Activated CD4-positive, CD25-positive, alpha-beta regulatory T cell treated with anti-CD3 and anti-CD28 coated beads, Interleukin-2, amount 50 U/mL, for 24 hours (primary cell): ENCODE results near the gene SF3A2.

ENCODE experiments used
- ATAC-seq, 2 donors: fragments of 150-1000 bp; cut with Tn5 transposase; one replicate each; pipeline ENCODE4 v1.10.0; 2021; ENCODE audit warnings: mild to moderate bottlenecking in 1 of 2, moderate library complexity in 1 of 2

SF3A2 gene

GRCh38 chr19:2226840-2227360 lies 9.7 kb upstream of the SF3A2 start:
- no peak for ATAC-seq

GRCh38 chr19:2227415-2228156 lies 9.0 kb upstream of the SF3A2 start:
- no peak for ATAC-seq

GRCh38 chr19:2228157-2229030 lies 8.2 kb upstream of the SF3A2 start:
- no peak for ATAC-seq

GRCh38 chr19:2229103-2230032 lies 7.3 kb upstream of the SF3A2 start:
- ATAC-seq: no peak

GRCh38 chr19:2230033-2230531 lies 6.5 kb upstream of the SF3A2 start:
- no peak for ATAC-seq

GRCh38 chr19:2230807-2231533 lies 5.7 kb upstream of the SF3A2 start:
- no peak for ATAC-seq

GRCh38 chr19:2231621-2232221 lies 4.9 kb upstream of the SF3A2 start:
- no peak for ATAC-seq

- no peak for ATAC-seq
Measured at GRCh38 chr19:2232286-2233151, 4.1 kb upstream of the SF3A2 start.

GRCh38 chr19:2233601-2234280 lies 2.9 kb upstream of the SF3A2 start:
- ATAC-seq: no peak

GRCh38 chr19:2234996-2235380 lies 1.6 kb upstream of the SF3A2 start:
- no peak for ATAC-seq

GRCh38 chr19:2235381-2236063 lies 1.1 kb upstream of the SF3A2 start:
- peak; percentile 3 for ATAC-seq

- no peak for ATAC-seq
Measured at GRCh38 chr19:2236064-2236313, 635 bp upstream of the SF3A2 start.

GRCh38 chr19:2237051-2237868 lies 636 bp downstream of the SF3A2 start:
- ATAC-seq: no peak

GRCh38 chr19:2237869-2238153 lies 1.2 kb downstream of the SF3A2 start:
- no peak for ATAC-seq

GRCh38 chr19:2239173-2239572 lies 2.5 kb downstream of the SF3A2 start:
- no peak for ATAC-seq

GRCh38 chr19:2239771-2240770 lies 3.4 kb downstream of the SF3A2 start:
- no peak for ATAC-seq
